KBM-7 (cell line): ENCODE results near the gene PTX4.

Source experiments
- DNase-seq: peaks from one replicate; pipeline ENCODE4 v3.0.0-alpha.2; 2015
- in situ Hi-C: fragments of 300-500 bp; cut with MboI; formaldehyde crosslinking; loops from 2 replicates; pipeline ENCODE4 v1.14.3; 2020; ENCODE audit warnings: low sequenced_read_pairs, low pct_unique_long_range_greater_than_20kb, mixed read lengths

The PTX4 gene

GRCh38 chr16:1488619-1489018 lies at the start of gene PTX4:
Gene PTX4 (minus strand): TSS chr16:1488944. CDS start chr16:1488909, 35 bp downstream.
- in situ Hi-C loops: no loop called here

DNA sequence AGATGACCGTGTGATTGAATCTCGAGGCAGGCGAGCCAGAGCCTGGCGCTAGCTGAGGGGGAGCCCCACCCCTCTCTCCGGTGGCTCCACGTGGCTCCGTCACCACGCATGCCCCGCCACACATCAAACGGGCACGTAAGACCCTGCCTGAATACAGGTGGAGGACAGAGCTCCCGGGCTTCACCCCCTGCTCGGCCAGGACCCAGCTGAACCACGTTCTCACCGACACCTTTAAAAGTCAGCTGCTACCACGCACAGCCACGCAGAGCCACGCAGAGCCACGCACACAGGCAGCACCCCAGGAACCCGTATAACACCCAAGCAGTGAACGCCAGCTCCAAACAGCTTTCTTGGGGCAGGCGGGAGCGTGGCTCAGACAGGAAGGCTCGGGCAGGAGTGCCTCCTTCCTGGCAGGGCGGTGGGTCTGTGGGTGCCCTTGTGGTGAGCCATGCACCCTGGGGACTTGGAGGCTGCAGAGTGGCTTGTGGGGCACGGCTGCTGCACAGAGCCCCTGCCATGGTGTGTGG lies 49.1 kb upstream of the PTX4 start:
- in situ Hi-C loops: no loop called here
- no peak for DNase-seq

More at GRCh38 chr16:1488619-1489018, at the start of gene PTX4:
- DNase-seq: no peak

- no peak for DNase-seq
- in situ Hi-C loops: no loop called here
These were observed 48.4 kb upstream of the PTX4 start for GRCh38 chr16:1537138-1537577.

- in situ Hi-C loops: no loop called here
- DNase-seq: no peak
These were observed 47.9 kb upstream of the PTX4 start for GRCh38 chr16:1536601-1537000.

GRCh38 chr16:1535391-1536291 lies 46.9 kb upstream of the PTX4 start:
- in situ Hi-C loops: no loop called here
- DNase-seq: no peak

GRCh38 chr16:1534021-1535020 lies 45.6 kb upstream of the PTX4 start:
- no peak for DNase-seq
- in situ Hi-C loops: no loop called here

GRCh38 chr16:1533443-1533951 lies 44.8 kb upstream of the PTX4 start, which contains the start of gene TMEM204:
Gene TMEM204 (plus strand): TSS chr16:1533666. CDS start chr16:1534276, 610 bp downstream.
- in situ Hi-C loops: no loop called here
- no peak for DNase-seq

- in situ Hi-C loops: no loop called here
- DNase-seq: no peak
These were observed 44.0 kb upstream of the PTX4 start for GRCh38 chr16:1532771-1533170.

- no peak for DNase-seq
- in situ Hi-C loops: no loop called here
These were observed 43.5 kb upstream of the PTX4 start for GRCh38 chr16:1532081-1532760.

GRCh38 chr16:1531638-1531910 lies 42.8 kb upstream of the PTX4 start:
- in situ Hi-C loops: no loop called here
- DNase-seq: no peak

GRCh38 chr16:1530883-1531637 lies 42.3 kb upstream of the PTX4 start:
- in situ Hi-C loops: no loop called here
- DNase-seq: no peak

GRCh38 chr16:1530349-1530882 lies 41.7 kb upstream of the PTX4 start:
- no peak for DNase-seq
- in situ Hi-C loops: no loop called here

GRCh38 chr16:1528921-1529537 lies 40.3 kb upstream of the PTX4 start:
- DNase-seq: no peak
- in situ Hi-C loops: no loop called here

DNA sequence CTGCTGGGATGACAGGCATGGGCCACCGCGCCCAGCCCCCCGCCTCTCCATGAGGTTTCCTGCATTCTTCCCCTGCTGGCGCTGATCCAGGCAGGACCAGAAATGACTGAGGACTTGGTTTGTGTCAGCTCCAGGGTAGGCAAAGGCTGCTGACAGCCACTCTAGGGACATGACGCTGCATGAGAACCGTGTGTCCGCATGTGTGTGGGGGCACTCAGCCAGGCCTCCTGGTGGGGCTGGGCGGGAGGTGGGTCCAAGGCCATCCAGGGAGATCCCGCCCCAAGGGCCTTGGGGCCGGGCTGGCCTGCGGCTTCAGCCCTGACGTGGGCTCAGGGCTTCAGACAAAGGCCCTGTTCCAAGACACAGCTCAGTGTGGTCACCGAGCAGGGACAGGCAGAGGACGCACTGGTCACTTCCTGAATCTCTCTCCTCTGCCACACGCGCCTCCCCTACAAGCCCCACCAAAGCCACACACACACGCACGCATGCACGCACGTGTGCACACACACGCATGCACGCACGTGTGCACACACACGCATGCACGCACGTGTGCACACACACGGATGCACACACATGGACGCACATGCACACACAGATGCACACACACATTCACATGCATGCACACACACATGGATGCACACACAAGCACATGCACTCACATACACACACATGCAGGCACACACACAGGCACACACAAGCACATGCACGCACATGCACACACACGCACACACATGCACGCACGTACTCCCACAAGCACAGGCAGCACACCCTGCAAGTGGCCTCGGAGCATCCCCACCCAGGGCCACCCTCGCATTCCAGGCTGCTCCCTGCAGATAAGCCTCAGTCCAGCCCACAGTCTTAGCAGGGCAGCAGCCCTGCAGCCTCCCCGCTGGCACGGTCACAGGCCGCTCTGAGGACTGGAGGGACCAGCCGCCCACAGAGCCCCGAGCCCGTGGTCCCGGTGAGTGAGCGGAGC lies 39.4 kb upstream of the PTX4 start:
- in situ Hi-C loops: no loop called here
- no peak for DNase-seq

- in situ Hi-C loops: no loop called here
- DNase-seq: peak; percentile 32
These were observed 38.1 kb upstream of the PTX4 start for GRCh38 chr16:1526608-1527555.
